ENCODE measurements around the gene FNDC3A. TPM values are rescaled to one million over a fixed set of nuclear protein-coding genes. Genes with fewer than 3 reads are reported as not detected.
"Not testable (repeated sequence)": the region's sequence is repeated elsewhere in the genome, so short reads cannot be mapped to it uniquely, and the experiment has no call there.

FNDC3A gene
- polyA plus RNA-seq, 1 of the 3 experiments (the other 2 are of a cell fraction): 27.7 TPM

- TF ChIP-seq REST (IDR thresholded peaks at IDR 0.05; ENCODE audit: low read depth, low read length) (no peak), FOXM1 (IDR thresholded peaks at IDR 0.05; ENCODE audit: low read depth) (no peak), NRF1 (IDR thresholded peaks at IDR 0.05; ENCODE audit: low read depth, low read length) (no peak), MEF2A (IDR thresholded peaks at IDR 0.05; ENCODE audit: borderline replicate concordance, low read depth) (no peak), EZH2phosphoT487 (IDR thresholded peaks at IDR 0.05; ENCODE audit: borderline replicate concordance, low read depth) (no peak), NFIC (IDR thresholded peaks at IDR 0.05; ENCODE audit: borderline replicate concordance) (no peak), POLR2AphosphoS5 (IDR thresholded peaks at IDR 0.05; ENCODE audit: low read depth, low read length) (no peak), FOXJ3 (CRISPR knock-in tag; IDR thresholded peaks at IDR 0.05) (no peak), YY1 (IDR thresholded peaks at IDR 0.05; ENCODE audit: low read depth) (no peak), IRF3 (IDR thresholded peaks at IDR 0.05; ENCODE audit: low read depth, low read length) (no peak), RAD21 (IDR thresholded peaks at IDR 0.05; ENCODE audit: low read length) (no peak)
Observed at GRCh38 chr13:49148405-49148804, 172.7 kb downstream of the FNDC3A start (continued).

- H3K4me3 ChIP-seq (ENCODE audit: low read depth in 2 of 2, low read length in 1 of 2); H3K4me2 ChIP-seq; H4K20me1 ChIP-seq (ENCODE audit: insufficient read depth); H2AFZ ChIP-seq (ENCODE audit: low read depth); CTCF ChIA-PET; H3F3A ChIP-seq (replicated peaks; ENCODE audit: insufficient read depth); H3K9me3 ChIP-seq; DNase-seq; H3K27ac ChIP-seq (ENCODE audit: low read depth in 2 of 2, low read length in 1 of 2); H3K4me1 ChIP-seq (ENCODE audit: control insufficient read depth in 1 of 2, insufficient read depth in 2 of 2, low read depth in 1 of 2, low read length in 1 of 2); H3K9ac ChIP-seq; H3K9me2 ChIP-seq; POLR2A ChIA-PET; H3K27me3 ChIP-seq (ENCODE audit: insufficient read depth): not testable (repeated sequence)
- Histone ChIP-seq H3K36me3 (replicated peaks in 1 of 2; ENCODE audit: control insufficient read depth in 1 of 2, insufficient read depth in 2 of 2, low read length in 1 of 2) (peaks cover 0 to 13% of the 10 kb centered on the region in 2 experiments), H3K79me2 (ENCODE audit: insufficient read depth) (peaks cover 41% of the 10 kb centered on the region)
- WGBS (ENCODE audit: low lambda C conversion rate): 98% methylated on average over 34 of the region's 35 CpGs
Observed at GRCh38 chr13:49157955-49158584, 182.4 kb downstream of the FNDC3A start.

- POLR2A ChIA-PET: not testable (repeated sequence)
Observed at GRCh38 chr13:49163162-49163561, 187.4 kb downstream of the FNDC3A start.

More at GRCh38 chr13:49163162-49163561, 187.4 kb downstream of the FNDC3A start:
- H3F3A ChIP-seq (replicated peaks; ENCODE audit: insufficient read depth); DNase-seq; H3K4me2 ChIP-seq; CTCF ChIA-PET; H3K9me3 ChIP-seq; H2AFZ ChIP-seq (ENCODE audit: low read depth); H3K9me2 ChIP-seq; H3K27ac ChIP-seq (ENCODE audit: low read depth in 2 of 2, low read length in 1 of 2); H3K4me3 ChIP-seq (ENCODE audit: low read depth in 2 of 2, low read length in 1 of 2); H4K20me1 ChIP-seq (ENCODE audit: insufficient read depth); H3K9ac ChIP-seq; H3K4me1 ChIP-seq (ENCODE audit: control insufficient read depth in 1 of 2, insufficient read depth in 2 of 2, low read depth in 1 of 2, low read length in 1 of 2); H3K27me3 ChIP-seq (ENCODE audit: insufficient read depth): not testable (repeated sequence)
- peaks cover 66% of the 10 kb centered on the region for H3K79me2 ChIP-seq (ENCODE audit: insufficient read depth)
- H3K36me3 ChIP-seq (replicated peaks in 1 of 2; ENCODE audit: control insufficient read depth in 1 of 2, insufficient read depth in 2 of 2, low read length in 1 of 2): peaks cover 16 to 52% of the 10 kb centered on the region in 2 experiments
- WGBS (ENCODE audit: low lambda C conversion rate): 93% methylated on average over 5 of the region's 8 CpGs

Data from SK-N-SH (cell line).